NCI-H2029 treated with DMSO at 0.1 percent for 48 hours (cell line): ENCODE results near the gene CELF4.
"Not testable (repeated sequence)": the region's sequence is repeated elsewhere in the genome, so short reads cannot be mapped to it uniquely, and the experiment has no call there.

Source experiments
- DNase-seq: peaks from one replicate; lab custom pipeline; 2025; lab: John Stamatoyannopoulos, UW

The CELF4 gene

DNA sequence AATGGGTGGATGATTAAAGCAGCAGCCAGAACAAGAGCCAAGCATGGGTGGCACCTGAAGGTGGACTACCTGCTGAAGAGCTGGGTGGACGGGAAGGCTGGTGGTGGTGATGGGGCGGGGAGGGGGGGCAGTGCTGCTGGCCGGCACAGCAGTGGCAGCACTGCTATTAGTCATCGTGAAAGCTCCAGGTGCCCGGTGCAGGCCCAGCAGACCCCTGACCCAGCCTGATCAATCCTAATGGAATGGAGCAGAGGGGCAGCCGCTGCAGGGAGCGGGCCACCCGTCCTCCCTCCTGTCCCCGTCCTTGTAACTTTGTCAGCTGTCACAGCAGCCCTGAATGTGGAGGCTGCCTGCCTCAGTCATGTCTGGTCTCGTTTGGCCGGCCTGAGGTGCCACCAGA, 174.9 kb downstream of the CELF4 start:
- no peak for DNase-seq

DNA sequence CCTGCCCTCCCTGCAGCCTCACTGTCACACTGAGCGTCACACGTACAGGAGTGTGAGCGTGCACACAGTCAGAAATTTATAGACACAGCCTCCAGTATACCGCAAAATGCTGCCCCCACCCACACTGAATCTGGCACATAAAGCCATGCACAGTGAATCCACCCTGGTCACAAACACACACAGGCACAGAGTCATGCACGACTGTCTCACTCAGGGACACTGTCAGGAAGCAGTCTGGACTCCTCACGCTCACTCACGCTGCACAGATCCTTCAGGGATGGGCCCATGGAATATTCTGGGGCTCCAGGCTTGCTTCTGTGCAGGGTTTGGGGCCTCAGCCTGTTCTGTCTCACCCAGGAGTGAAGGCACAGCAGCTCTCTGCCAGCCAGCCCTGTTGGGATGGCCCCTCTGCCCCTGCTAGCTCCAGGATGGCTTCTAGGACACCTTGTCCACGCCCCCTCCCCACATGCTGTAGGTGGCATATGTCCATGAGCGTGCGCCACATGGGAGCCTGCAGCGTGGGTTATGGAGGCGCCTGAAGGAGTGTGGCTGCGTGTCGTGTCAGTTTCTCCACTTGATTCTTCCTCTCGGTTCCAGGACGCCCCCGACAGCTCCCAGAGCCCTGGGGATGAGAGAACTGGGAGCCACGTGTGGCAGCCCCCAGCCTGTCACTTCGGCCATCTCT, 175.8 kb downstream of the CELF4 start:
- DNase-seq, result no peak

DNA sequence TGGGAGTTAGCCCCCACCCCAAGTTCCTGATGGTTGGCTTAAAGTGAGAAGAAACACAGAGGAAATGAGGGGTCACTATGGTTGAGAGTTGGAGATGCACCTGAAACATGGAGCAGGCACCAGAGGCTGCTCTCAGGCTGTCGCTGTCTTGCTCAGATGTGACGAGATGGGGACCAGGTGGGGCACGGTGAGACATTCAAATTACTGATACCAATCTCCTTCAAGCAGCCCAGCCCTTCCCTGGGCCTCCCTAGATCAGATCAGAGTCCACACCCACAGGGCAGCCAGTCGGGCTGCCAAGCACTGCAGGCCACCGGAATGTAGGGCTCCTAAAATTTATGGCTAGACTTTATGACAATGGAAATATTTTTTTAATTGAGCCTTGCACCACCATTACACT, 176.6 kb downstream of the CELF4 start:
- DNase-seq, result no peak

DNA sequence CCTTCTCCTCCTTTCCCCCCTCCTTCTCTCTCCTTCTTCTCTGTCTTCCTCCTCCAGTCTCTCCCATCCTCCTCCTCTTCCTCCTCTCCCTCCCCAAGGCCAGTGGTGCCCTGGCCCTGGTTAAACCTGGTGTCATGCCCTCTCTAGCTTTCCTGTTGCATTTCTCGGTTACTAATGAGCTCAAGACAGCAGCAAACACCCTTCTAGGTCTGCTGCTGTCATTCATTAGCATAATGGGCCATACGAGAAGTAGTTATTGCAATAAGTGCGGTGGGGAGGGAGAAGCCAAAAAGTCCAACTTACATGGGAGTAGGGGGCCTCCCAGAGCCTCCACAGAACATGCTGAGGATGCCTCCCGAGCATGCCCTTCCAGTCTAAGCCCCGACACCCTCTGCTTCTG, 177.2 kb downstream of the CELF4 start:
- no peak for DNase-seq

DNA sequence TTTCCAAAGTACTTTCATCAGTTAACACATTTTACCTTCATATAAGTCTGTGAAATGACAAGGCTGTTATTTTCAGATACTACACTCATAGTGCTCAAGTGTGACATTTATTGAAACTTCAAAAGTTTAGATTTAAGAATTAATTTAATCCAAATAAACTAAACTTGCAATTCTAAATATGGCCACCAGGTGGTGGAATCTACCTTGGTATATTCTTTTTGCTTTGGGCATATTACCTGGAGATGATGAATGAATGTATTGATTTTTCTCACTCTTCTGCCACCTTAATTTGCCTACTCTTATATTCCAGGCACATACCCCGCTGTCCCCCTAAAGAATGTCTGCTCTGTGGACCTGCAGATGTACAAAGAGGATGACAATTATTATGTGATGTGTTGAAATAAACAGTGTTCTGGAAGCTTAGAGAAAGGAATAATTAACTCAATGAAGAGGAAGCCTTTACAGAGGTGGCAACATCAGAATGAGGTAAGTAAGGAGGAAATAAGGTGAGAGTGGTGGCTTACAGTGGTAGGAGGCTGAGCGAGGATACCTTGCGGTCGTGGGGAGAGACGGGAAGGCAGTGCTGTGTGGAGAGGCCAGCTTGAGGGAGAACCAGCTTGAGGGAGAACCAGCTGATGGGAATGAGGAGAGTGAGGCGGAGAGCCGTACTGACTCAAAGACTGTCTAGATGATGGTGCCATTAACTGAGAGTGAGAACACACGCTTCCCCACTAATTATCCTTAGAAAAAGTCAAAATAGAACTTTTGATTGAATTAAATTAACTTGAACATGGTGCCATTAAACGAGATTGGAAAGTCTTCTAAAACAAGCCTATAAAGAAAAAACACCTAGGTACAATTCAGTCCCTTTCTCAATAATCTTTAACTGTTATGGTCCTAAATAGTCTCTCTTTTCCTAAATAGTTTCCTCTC, 179.5 kb downstream of the CELF4 start:
- peak; percentile 37 for DNase-seq

DNA sequence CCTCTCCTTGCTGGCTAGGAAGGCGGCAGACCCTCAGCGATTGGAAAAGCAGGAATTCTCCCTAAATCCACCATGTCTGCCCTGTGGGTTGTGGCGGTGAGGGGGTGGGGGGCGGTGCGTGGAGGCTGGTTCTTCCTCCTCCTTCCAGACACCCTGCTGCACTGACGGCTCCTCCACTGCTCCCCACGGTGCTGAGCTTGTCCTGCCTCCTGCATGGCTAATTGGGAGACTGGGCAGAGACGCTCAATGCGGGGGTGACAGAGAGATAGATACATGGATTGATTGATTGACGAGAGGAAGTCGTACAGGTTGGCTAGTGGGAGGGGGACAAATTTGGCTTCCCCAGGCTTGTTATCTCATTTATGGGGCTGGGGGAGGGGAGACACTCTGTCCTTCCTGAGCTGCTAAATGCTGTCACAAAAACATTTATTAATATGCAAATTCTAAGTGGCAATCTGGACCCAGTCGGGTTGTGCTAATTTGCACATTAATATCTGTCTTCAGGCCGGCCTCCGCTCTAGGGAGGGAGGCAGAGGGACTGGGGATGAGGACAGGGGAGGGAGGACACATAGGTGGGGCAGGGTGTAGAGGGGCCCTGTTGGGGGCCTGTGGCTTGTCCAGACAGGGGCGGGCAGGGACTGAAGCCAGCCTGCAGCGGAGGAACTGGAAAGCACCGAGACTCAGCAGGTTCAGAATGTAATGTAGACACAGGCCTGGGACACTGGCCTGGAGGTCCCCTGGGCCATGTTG, 181.6 kb downstream of the CELF4 start:
- DNase-seq, result no peak

DNA sequence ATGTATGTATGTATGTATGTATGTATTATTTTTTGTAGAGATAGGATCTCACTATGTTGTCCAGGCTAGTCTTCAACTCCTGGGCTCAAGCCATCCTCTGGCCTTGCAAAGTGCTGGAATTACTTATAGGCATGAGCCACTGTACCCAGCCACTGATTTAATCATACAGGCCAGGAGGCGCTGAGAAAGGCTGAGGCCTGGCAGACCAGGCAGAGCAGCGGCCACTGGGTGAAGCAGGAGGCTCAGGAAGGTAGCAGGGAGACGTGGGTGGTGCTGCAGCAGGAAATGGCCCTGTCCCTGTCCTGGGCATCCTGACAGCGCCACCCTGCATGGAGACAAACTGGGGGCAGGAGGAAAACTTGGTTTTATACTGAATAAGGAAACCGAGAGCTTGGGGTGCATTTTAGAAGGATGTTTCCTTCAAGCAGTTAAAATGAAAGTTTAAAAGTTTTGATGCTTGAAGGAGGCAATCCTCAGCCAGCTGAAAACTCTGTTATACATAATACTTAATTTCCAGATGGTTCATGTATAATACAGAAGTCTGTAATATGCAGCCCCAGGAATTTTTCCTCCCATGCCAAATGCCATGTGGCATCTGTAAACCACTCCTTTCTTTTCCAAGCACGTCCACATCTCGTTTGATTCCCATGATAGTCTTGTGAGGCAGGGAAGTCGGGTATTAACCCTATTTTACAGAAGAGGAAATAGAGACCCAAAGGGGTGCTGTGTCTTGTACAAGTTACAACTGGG, 182.4 kb downstream of the CELF4 start:
- no peak for DNase-seq

DNA sequence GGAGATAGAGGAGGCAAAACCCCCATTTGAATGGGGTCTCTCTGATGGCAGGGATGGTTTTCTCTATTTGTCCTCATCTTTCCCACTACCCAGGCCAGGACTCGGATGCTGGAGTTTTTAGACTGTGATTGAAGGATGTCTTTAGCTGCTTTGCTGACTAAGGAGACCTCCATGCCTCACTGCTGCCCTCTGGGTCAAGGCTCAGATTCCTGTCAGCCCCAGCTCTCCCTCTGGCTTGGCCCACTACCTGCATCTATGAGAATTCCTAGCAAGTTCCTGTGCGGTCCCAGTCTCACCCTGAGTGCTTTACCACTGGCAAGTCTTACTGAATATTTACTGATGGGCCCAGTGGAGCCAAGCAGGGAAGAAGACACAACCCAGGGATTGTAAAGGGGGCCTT, 184.0 kb downstream of the CELF4 start:
- no peak for DNase-seq

DNA sequence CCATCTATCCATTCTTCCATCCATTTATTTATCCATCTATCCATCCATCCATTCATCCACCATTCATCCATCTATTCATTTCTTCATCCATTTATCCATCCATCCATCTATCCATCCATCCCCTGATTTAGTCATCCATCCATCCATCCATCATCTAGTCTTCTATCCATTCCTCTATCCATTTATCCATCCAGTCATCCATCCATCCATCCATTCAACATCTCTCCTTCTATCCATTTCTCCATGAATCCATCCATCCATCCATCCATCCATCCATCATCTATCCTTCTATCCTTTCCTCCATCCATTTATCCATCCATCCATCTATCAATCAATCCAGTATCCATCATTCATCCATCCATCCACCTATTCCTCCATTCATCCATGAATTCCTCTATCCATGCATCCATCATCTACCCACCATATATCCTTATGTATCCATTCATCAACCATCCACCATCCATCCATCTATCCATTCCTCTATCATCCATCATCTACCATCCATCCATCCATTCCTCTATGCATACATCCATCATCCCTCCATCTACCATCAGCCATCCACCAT, 185.0 kb downstream of the CELF4 start:
- DNase-seq, result no peak

DNA sequence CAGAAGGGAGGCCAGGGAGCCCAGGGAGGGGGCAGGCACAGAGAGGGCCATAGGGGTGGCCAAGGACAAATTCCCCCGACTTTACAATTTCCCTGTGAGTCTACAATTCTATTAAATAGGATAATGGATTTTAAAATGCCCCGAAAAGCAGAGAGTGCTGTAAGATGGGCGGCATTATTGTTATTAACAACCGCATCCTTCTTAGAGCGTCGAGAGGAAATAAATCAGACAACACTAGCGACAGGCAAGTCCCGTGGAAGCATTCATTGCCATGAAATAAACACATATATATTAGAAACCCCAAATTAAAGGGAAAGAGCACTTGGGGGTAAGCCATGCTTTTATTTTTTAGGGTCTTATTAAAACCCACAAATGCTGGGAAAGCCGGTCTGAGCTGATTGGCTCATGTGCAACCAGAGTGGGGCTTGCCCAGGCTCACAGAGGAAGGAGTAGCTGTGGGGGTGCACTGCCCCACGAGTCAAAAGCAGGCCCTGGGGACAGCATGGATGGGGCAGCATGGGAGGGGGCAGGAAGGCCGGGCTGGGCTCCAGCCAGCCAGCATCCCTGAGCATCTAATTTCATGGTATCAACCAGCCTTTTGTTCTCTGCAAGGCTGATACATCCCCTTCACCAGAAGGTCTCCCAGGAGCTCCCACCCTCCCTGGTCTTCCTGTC, 187.1 kb downstream of the CELF4 start:
- no peak for DNase-seq

DNA sequence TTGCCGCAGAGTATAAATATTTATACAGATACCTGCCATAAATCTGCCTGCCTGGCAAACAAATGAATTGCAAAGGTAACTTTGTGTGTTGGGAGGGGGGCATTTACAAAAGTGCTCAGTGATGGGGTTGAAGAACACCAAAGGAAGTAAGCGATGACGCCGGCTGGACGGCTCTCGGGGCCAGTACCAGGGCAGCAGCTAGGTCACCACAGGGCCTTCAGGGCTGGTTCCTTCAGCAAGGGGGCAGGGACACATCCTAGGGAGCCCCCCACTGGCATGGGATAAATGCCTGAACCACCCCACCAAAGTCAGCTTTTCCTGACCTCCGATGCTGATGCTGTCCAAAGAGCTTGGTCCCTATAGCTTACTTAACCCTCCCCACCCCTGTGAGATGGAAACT, 190.4 kb downstream of the CELF4 start:
- DNase-seq, result no peak

DNA sequence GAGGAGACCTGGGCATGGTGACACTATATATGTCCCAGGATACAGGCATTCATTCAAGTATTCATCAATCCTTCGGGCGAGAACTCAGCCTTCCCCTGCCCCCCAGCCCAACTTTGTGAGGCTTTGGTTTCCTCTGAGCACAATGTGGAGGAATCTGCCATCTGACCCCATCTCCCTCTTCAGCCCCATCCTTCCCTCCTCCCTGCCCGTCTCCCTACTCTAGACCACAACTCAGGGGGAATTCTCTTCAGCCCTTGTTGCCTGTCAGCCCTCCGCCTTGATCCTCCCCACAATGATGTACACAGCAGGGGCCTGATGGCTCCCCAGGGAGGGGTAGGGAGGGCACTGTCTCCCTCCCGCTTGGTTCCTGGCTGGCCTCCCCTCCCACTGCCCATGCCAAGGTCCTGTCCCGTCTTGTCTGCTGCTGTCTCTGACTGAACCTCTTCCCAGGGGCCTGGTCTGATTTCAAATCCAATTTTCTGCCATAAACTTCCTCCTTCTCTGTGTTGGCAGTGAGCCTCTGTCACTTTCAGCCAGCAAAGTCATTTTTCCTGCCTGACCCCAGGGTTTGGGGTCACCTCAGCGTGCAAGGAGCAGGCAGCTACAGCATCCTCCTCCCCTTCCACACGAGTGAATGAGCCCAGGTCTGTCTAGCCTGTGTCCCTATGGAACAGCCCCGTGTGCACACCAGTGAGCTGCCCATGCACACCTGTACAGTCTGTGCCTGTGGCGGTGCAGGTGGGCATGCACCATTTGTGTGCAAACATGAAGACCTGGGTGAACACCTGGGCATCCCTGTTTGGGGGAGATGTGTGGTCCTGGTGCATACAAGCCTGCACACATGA, 197.3 kb downstream of the CELF4 start:
- no peak for DNase-seq

DNA sequence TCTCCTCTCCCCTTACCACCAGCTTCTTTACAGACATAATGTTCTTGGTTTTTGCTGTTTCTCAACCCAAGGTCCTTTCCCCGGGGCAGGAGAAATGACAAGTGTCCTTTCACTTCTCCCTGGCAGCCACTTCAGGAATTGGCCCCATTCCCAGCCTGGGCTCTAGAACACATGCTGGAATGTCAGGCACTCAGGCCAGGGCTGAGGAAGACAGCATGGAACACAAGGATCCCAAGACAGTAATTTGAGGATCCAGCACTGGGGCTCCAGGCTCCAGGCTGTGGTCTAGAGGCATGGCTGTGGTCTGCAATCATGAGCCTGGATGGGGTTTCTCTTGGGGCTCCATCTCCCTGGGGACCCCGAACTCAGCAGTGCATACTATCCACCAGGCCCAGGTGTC, 201.4 kb downstream of the CELF4 start:
- DNase-seq, result peak; percentile 12

DNA sequence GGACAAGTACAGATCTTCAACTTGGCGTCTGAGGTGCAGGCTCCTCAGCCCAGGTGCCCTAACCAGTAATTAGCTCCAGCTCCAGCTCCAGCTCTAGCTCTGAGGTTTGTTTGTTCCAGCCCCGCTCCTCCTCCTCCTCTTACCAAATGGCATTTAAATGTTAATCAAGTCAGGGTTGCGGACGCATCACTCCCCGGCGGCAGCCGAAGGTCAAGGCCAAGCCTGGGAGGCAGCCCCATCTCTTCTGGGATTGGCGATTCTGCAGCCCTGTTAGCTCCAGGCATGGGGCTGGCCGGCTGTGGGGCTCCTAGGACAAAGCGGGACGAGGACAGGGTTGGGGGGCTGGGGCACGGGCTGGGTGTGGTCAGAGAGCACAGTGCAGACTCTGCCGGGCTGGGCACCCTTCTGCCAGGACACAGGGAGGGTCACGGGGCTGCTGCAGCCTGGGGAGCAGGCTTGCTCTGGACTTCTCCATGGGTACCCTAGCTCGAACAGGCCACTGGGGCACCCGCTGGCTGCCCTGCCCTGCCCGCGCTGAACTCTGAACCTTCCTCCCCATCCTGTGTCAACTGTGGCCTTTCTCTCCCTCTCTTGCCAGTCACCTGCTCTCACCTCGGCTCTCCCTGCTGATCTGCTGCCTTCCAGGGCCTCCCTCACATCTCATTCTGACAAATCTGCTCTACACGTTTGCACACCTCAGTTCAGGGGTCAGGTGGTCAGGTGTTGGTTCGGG, 203.3 kb downstream of the CELF4 start:
- DNase-seq, result no peak

DNA sequence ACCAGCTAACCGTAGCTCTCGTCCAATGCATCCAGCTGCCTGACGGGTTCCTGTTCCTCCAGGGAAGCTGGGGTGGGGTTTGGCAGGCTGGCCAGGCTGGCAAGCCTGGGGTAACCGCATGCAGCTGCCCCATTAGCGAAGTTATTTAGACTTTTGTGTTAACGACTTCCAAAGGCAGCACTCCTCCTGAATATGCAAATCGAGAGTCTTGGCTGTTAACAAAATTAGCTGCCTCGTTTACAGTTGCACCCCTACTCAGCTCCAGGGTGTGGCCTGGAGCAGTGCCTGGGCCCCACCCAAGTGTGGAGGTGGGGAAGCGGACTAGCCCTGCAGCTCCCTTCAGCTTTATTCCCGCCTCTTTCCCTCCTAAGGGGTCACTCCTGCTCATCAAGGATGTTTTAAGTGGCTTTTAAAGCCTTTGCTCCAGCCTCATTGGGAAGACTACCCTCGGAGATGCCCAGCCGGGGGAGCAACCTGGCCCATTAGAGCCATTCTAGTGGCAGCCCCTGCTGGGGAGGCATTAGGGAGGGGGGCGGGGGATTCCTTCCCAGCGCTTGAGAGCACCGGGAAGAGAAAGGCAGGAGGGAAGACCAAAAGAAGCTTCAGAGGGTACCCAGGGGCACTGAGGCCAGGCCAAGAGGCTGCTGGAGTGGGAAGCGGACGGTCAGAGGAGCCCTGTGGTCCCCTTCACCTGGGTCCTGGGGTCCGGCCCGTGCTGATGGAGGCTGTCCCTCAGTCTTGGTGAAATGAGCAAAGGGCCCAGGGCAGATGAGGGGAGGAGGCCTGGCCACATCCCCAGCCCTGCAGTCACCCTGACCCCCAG, 204.1 kb downstream of the CELF4 start:
- DNase-seq, result no peak

DNA sequence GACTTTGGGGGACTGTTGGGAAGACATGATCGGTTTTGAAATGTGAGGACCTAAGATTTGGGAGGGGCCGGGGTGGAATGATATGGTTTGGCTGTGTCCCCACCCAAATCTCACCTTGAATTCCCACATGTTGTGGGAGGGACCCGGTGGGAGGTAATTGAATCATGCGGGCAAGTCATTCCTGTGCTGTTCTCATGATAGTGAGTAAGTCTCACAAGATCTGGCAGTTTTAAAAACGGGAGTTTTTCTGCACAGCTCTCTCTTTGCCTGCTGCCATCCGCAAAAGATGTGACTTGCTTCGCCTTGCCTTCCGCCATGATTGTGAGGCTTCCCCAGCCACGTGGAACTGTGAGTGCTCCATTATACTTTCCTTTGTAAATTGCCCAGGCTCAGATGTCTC, 207.5 kb downstream of the CELF4 start:
- DNase-seq, result not testable (repeated sequence)

DNA sequence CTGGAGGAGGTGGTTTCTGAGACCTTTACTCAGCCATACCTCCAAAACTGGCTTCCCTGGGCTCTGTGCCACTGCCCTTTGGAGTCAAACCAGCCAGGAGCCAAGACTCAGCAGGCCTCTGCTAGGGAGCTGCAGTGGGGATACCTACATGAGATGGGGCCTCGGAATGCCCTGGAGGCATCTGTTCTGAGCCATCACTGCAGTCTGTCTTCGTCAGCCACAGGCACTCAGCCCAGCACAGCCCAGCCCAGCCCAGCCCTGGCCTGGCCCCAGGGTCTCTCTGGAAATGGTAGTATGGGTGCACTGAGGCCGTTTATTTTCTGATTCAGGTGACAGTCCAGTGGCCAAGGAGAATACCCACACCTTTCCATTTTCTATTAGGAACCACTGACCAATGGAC, 209.8 kb downstream of the CELF4 start:
- DNase-seq, result no peak

DNA sequence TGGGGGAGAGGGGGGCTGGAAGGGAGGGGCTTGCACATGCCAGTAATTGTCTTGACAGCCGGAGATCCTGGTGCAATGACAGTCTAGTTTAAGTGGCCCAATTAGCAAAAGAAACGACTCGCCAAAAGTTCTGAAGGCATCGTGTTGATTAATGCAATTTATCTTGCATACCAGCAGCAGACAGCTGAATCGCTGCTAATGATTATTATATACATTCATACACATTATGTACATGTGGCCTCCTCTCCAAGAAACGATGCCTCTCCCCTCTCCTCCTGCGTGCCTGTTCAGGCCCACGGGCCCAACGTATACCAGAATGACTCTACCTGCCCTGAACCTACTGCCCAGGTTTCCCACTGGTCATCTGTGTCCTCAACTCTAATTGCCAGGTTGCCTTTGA, 214.5 kb downstream of the CELF4 start:
- DNase-seq, result no peak

DNA sequence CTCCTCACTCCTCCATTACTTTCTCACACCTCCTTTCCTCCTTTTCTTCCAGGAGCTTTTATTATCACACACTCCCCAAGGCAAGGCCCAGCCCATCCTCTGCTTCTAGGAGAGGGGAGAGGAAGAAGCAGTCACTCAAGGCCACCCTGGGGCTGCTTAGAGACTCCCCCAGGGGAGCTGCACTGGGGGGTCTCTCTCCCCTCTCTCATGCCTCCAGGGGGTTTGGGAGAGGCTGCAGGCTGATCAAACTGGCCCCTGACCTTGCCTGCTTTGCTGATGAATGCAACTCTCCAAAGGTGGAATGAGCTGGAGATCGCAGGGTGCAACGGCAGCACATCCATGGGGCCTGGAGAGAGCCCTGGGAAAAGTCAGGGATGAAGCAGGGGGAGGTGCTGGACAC, 216.9 kb downstream of the CELF4 start:
- DNase-seq, result no peak
